Right hindlimb (tissue), 1 donor: Measurements from ENCODE around the gene TRMT1L.
"Not testable (repeated sequence)": the region's sequence is repeated elsewhere in the genome, so short reads cannot be mapped to it uniquely, and the experiment has no call there.

Experiments used
- DNase-seq: peaks from one replicate; pipeline ENCODE4 v3.0.0-alpha.2; 2018

TRMT1L gene

GRCh38 chr1:185156854-185157598, at the start of gene TRMT1L, which contains the start of gene SWT1:
TSS of gene TRMT1L (minus strand) at chr1:185156953. CDS start at chr1:185156712, 241 bp downstream.
TSS of gene SWT1 (plus strand) at chr1:185157167. CDS start at chr1:185160842, 3,675 bp downstream.
- DNase-seq, result peak; percentile 100

GRCh38 chr1:185200889-185201288, 44.1 kb upstream of the TRMT1L start:
- DNase-seq, result no peak

- DNase-seq, result not testable (repeated sequence)
These were observed 42.0 kb upstream of the TRMT1L start for GRCh38 chr1:185198712-185199111.

GRCh38 chr1:185193756-185194155, 37.0 kb upstream of the TRMT1L start:
- no peak for DNase-seq

- peak; percentile 66 for DNase-seq
These were observed 13.6 kb upstream of the TRMT1L start for GRCh38 chr1:185170291-185170848.

GRCh38 chr1:185166106-185166505, 9.4 kb upstream of the TRMT1L start:
- DNase-seq, result no peak

GRCh38 chr1:185162491-185162890, 5.7 kb upstream of the TRMT1L start:
- DNase-seq, result no peak

- no peak for DNase-seq
These were observed 3.2 kb upstream of the TRMT1L start for GRCh38 chr1:185159966-185160365.

- no peak for DNase-seq
These were observed 2.0 kb upstream of the TRMT1L start for GRCh38 chr1:185158800-185159199.

GRCh38 chr1:185157599-185158412, 1.1 kb upstream of the TRMT1L start:
- DNase-seq, result peak; percentile 21

GRCh38 chr1:185156288-185156853, 382 bp downstream of the TRMT1L start:
- DNase-seq, result no peak

GRCh38 chr1:185155600-185156287, 1.0 kb downstream of the TRMT1L start:
- DNase-seq, result peak; percentile 16

- DNase-seq, result no peak
These were observed 1.7 kb downstream of the TRMT1L start for GRCh38 chr1:185154912-185155513.

- DNase-seq, result peak; percentile 33
These were observed 4.5 kb downstream of the TRMT1L start for GRCh38 chr1:185152187-185152767.

- DNase-seq, result no peak
These were observed 5.5 kb downstream of the TRMT1L start for GRCh38 chr1:185151215-185151614.

GRCh38 chr1:185144233-185144632, 12.5 kb downstream of the TRMT1L start:
- no peak for DNase-seq

- DNase-seq, result no peak
These were observed 17.5 kb downstream of the TRMT1L start for GRCh38 chr1:185139246-185139645.

GRCh38 chr1:185137896-185138545, 18.7 kb downstream of the TRMT1L start:
- DNase-seq, result no peak

GRCh38 chr1:185132534-185132933, 24.2 kb downstream of the TRMT1L start:
- no peak for DNase-seq

- no peak for DNase-seq
These were observed 27.0 kb downstream of the TRMT1L start for GRCh38 chr1:185129708-185130107.

GRCh38 chr1:185112356-185112755, 44.4 kb downstream of the TRMT1L start:
- DNase-seq, result no peak
